HG03175 (cell line): ENCODE results near the gene NRTN.

Experiments
- ATAC-seq: cut with Tn5 transposase; IDR thresholded peaks from one replicate; pipeline ENCODE4 v1.9.1; 2021; ENCODE audit warnings: mild to moderate bottlenecking, moderate library complexity; ENCODE audit not compliant: unreplicated experiment

Gene NRTN

GRCh38 chr19:5789886-5790558, 14.8 kb upstream of the NRTN start:
- ATAC-seq: no peak

GRCh38 chr19:5790559-5791520, 14.0 kb upstream of the NRTN start, which contains the start of gene DUS3L:
Gene DUS3L (minus strand): TSS chr19:5791163. CDS start chr19:5791141, 22 bp downstream.
- peak; percentile 93 for ATAC-seq

DNA sequence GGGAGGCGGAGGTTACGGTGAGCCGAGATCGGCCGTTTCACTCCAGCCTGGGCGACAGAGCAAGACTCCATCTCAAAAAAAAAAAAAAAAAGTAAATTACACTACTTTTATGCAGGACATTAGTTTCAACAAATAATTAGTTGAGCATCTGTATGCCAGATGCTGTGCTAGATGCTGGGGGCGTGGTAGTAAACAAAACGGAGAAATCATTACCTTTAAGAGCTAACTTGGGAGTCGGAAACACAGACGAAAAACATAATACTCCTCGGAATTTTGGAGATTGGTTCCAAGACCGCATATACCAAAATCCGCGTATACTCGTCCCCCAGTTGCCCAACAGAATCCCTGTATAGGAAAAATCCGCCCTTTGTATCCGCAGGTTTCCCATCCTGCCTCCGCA, 12.6 kb upstream of the NRTN start:
- no peak for ATAC-seq

DNA sequence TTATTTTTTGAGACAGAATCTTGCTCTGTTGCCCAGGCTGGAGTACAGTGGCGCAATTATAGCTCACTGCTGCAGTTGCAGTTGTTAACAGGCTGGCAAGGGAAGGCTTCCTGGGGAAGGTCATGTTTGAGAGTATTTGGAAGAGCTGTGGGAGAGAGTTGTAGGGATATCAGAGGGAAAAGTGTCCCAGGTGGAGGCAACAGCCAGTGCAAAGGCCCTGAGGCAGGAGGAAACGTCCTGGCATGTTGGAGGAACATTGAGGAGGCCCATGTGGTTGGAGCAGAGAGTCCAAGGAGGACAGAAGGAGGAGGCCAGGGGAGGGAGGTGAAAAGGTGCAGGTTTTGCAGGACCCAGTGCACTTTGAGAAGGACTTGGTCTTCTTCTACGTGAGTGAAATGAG, 11.7 kb upstream of the NRTN start:
- ATAC-seq: no peak

- no peak for ATAC-seq
Measured at GRCh38 chr19:5795382-5795919, 9.4 kb upstream of the NRTN start.

GRCh38 chr19:5798244-5798643, 6.6 kb upstream of the NRTN start:
- no peak for ATAC-seq

- ATAC-seq: no peak
Measured at GRCh38 chr19:5799247-5800241, 5.3 kb upstream of the NRTN start.

GRCh38 chr19:5800361-5801270, 4.3 kb upstream of the NRTN start:
- ATAC-seq: no peak

DNA sequence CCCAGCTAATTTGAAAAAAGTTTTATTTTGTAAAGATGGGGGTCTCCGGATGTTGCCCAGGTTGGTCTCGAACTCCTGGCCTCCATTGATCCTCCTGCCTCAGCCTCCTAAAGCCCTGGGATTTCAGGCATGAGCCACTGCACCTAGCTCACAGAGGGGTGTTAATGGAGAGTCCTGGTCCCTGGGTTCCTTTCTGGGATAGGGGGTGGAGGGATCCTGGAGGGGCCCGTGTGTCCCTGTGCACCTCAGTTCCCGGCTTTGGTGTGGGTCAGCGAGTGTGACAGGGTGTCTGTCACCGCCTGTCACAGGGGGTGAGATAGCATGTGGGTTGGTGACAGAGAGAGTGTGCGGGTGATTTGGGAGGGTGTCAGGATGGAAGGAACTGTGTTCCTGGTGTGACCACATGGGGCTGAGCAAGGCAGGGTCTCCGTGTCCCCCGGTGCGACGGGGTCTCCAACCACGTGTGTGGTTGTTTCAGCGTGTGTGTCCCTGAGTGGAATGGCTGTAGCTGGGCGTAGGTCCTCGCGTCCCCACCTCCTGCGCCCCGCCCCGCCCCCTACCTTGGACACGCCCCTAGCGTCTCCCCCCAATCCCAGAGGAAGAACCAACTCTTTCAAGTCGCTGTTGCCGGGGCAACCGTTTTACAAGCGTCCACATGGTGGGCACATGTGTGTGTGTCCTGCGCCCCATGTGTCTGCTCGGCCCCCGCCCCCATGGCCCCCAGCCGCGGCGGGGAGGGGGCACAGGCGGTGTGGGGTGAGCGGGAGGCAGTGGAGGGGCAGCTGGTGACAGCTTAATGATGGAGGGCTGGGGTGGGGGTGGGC, 2.9 kb upstream of the NRTN start:
- no peak for ATAC-seq

DNA sequence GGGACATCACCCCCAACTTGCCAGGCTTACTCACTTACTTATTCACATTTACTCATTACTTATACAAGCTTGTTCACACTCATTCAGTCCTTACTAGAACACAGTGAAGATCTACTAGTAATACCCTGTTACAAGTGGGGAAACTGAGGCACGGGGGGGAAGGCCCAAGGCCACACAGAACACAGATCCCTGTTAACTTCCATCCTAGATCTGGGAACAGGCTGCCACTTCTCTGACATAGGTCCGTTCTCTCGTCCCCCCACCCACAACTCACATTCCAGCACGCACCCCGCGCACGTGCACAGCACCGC, 1.5 kb upstream of the NRTN start:
- no peak for ATAC-seq

GRCh38 chr19:5803752-5804515, 933 bp upstream of the NRTN start:
- ATAC-seq: peak; percentile 75

GRCh38 chr19:5805462-5806132, 730 bp downstream of the NRTN start:
- ATAC-seq: no peak

DNA sequence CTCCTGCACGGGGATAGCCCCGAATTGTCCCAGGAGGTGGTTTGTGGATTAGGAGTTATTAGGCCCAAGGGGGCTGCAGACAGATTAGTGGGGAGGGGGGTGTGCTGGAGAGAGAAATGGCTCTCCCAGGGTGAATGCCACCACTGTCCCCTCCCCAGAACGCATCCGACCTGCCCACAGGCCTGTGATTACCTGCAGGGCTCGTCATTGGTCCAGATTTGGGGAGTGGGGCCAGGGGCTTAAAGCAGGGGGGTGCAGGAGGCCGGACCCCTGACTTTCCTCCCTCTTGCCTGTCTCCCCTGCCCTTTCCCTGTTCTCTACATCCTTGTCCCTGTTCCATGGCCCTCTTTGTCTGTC, 1.2 kb downstream of the NRTN start:
- no peak for ATAC-seq

GRCh38 chr19:5806905-5807304, 2.0 kb downstream of the NRTN start:
- ATAC-seq: no peak

DNA sequence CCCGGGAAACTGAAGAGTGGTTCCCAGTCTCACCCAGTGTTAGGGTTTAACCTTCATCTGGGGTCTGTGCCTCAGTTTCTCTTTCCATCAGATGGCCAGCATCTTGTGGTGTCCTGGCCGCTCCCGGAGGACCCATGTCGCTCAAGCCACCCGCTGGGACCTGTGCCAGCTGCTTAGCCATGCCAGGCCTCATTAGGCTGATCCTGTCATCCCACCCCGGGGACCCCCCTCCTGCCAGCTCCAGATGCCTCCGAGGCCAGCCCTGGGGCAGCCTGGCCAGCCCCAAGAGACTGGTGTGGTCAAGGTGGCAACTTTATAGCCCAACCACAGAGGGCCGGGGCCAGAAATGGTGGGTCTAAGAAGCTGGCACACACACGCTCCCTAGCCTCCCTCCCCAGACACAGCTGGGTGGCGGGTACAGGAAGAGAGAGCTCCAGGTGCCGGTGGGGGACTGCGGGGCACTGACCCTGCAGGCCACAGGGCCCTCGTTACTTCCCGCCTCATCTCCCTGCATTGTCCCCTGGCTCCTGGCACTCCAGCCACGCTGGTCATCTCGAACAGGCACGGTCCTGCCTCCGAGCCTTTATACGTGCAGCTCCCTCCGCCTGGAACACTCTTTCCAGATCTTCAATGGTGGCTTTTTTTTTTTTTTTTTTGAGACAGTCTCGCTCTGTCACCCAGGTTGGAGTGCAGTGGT, 3.4 kb downstream of the NRTN start:
- ATAC-seq: no peak

DNA sequence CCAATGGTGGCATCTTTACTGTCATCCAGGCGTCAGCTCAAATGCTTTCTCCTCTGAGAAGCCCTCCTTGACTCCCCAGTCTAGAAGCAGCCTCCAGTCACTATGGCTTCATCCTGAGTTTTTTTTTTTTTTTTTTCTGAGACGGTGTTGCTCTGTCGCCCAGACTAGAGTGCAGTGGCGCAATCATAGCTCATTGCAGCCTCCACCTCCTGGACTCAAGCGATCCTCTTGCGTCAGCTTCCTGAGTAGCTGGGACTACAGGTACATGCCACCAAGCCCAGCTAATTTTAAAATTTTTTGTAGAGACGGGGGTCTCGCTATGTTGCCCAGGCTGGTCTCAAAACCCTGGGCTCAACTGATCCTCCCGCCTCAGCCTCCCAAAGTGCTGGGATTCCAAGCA, 4.2 kb downstream of the NRTN start:
- ATAC-seq: no peak

GRCh38 chr19:5809469-5809868, 4.6 kb downstream of the NRTN start:
- no peak for ATAC-seq
